ENCODE data around the gene KIAA0753. TPM values are rescaled to one million over a fixed set of nuclear protein-coding genes. Genes with fewer than 3 reads are reported as not detected.

Gene KIAA0753
- total and polyA plus RNA-seq, 2 of the 13 experiments (the other 11 are each of a cell fraction or from before 2014, with no cell fraction given) = 5.2 to 9.1 TPM

GRCh38 chr17:6651919-6652452 lies 11.5 kb upstream of the KIAA0753 start (continued):
- peak; percentile 74; the same call in 1 of the 2 replicates for TF ChIP-seq ZNF574 (CRISPR knock-in tag; IDR thresholded peaks at IDR 0.05)
- no peak for TF ChIP-seq HNRNPK (IDR thresholded peaks at IDR 0.05; ENCODE audit: low read depth, low read length, poor library complexity, severe bottlenecking)
- peak; percentile 98 for TF ChIP-seq REXO4 (CRISPR knock-in tag; IDR thresholded peaks at IDR 0.05; ENCODE audit: borderline replicate concordance)
- TF ChIP-seq, protein P1, sequence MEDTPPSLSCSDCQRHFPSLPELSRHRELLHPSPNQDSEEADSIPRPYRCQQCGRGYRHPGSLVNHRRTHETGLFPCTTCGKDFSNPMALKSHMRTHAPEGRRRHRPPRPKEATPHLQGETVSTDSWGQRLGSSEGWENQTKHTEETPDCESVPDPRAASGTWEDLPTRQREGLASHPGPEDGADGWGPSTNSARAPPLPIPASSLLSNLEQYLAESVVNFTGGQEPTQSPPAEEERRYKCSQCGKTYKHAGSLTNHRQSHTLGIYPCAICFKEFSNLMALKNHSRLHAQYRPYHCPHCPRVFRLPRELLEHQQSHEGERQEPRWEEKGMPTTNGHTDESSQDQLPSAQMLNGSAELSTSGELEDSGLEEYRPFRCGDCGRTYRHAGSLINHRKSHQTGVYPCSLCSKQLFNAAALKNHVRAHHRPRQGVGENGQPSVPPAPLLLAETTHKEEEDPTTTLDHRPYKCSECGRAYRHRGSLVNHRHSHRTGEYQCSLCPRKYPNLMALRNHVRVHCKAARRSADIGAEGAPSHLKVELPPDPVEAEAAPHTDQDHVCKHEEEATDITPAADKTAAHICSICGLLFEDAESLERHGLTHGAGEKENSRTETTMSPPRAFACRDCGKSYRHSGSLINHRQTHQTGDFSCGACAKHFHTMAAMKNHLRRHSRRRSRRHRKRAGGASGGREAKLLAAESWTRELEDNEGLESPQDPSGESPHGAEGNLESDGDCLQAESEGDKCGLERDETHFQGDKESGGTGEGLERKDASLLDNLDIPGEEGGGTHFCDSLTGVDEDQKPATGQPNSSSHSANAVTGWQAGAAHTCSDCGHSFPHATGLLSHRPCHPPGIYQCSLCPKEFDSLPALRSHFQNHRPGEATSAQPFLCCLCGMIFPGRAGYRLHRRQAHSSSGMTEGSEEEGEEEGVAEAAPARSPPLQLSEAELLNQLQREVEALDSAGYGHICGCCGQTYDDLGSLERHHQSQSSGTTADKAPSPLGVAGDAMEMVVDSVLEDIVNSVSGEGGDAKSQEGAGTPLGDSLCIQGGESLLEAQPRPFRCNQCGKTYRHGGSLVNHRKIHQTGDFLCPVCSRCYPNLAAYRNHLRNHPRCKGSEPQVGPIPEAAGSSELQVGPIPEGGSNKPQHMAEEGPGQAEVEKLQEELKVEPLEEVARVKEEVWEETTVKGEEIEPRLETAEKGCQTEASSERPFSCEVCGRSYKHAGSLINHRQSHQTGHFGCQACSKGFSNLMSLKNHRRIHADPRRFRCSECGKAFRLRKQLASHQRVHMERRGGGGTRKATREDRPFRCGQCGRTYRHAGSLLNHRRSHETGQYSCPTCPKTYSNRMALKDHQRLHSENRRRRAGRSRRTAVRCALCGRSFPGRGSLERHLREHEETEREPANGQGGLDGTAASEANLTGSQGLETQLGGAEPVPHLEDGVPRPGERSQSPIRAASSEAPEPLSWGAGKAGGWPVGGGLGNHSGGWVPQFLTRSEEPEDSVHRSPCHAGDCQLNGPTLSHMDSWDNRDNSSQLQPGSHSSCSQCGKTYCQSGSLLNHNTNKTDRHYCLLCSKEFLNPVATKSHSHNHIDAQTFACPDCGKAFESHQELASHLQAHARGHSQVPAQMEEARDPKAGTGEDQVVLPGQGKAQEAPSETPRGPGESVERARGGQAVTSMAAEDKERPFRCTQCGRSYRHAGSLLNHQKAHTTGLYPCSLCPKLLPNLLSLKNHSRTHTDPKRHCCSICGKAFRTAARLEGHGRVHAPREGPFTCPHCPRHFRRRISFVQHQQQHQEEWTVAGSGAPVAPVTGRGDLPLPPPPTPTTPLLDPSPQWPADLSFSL (CRISPR knock-in tag; IDR thresholded peaks at IDR 0.05) = no peak
- peak; percentile 97 for TF ChIP-seq ZNF75D (CRISPR knock-in tag; IDR thresholded peaks at IDR 0.05; ENCODE audit: borderline replicate concordance)
- TF ChIP-seq, protein P2, sequence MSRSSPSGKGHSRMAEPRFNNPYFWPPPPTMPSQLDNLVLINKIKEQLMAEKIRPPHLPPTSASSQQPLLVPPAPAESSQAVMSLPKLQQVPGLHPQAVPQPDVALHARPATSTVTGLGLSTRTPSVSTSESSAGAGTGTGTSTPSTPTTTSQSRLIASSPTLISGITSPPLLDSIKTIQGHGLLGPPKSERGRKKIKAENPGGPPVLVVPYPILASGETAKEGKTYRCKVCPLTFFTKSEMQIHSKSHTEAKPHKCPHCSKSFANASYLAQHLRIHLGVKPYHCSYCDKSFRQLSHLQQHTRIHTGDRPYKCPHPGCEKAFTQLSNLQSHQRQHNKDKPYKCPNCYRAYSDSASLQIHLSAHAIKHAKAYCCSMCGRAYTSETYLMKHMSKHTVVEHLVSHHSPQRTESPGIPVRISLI (CRISPR knock-in tag; IDR thresholded peaks at IDR 0.05; ENCODE audit: borderline replicate concordance) = no peak; the same call in 1 of the 2 replicates
- TF ChIP-seq, protein P3, sequence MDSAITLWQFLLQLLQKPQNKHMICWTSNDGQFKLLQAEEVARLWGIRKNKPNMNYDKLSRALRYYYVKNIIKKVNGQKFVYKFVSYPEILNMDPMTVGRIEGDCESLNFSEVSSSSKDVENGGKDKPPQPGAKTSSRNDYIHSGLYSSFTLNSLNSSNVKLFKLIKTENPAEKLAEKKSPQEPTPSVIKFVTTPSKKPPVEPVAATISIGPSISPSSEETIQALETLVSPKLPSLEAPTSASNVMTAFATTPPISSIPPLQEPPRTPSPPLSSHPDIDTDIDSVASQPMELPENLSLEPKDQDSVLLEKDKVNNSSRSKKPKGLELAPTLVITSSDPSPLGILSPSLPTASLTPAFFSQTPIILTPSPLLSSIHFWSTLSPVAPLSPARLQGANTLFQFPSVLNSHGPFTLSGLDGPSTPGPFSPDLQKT (CRISPR knock-in tag; IDR thresholded peaks at IDR 0.05; ENCODE audit: borderline replicate concordance) = no peak; the same call in 1 of the 2 replicates
- TF ChIP-seq ZKSCAN1 (IDR thresholded peaks at IDR 0.05; ENCODE audit: low read length) = no peak
- TF ChIP-seq ZNF510 (CRISPR knock-in tag; IDR thresholded peaks at IDR 0.05; ENCODE audit: low read depth) = peak; percentile 98
- TF ChIP-seq NFATC3 (CRISPR knock-in tag; IDR thresholded peaks at IDR 0.05) = peak; percentile 98
- peak; percentile 81 for TF ChIP-seq HOXD1 (CRISPR knock-in tag; IDR thresholded peaks at IDR 0.05)
- TF ChIP-seq SUZ12 (IDR thresholded peaks at IDR 0.05; ENCODE audit: low read depth, low read length) = no peak
- TF ChIP-seq REPIN1 (CRISPR knock-in tag; IDR thresholded peaks at IDR 0.05; ENCODE audit: borderline replicate concordance, low read depth) = peak; percentile 64; the same call in 1 of the 2 replicates
- TF ChIP-seq ZNF562 (CRISPR knock-in tag; IDR thresholded peaks at IDR 0.05; ENCODE audit: borderline replicate concordance) = peak; percentile 91; the same call in 1 of the 2 replicates
- TF ChIP-seq ZNF30 (CRISPR knock-in tag; IDR thresholded peaks at IDR 0.05) = peak; percentile 99
- no peak for TF ChIP-seq SMARCE1 (IDR thresholded peaks at IDR 0.05; ENCODE audit: borderline replicate concordance)
- TF ChIP-seq PHB2 (IDR thresholded peaks at IDR 0.05; ENCODE audit: partially characterized antibody) = no peak
- TF ChIP-seq ZNF274 (CRISPR knock-in tag; IDR thresholded peaks at IDR 0.05) = peak; percentile 99
- peak; percentile 72; the same call in 1 of the 2 replicates for TF ChIP-seq ZNF878 (CRISPR knock-in tag; IDR thresholded peaks at IDR 0.05)
